Measurements from ENCODE around the gene MLYCD.
"Not testable (repeated sequence)": the region's sequence is repeated elsewhere in the genome, so short reads cannot be mapped to it uniquely, and the experiment has no call there.

Gene MLYCD

DNA sequence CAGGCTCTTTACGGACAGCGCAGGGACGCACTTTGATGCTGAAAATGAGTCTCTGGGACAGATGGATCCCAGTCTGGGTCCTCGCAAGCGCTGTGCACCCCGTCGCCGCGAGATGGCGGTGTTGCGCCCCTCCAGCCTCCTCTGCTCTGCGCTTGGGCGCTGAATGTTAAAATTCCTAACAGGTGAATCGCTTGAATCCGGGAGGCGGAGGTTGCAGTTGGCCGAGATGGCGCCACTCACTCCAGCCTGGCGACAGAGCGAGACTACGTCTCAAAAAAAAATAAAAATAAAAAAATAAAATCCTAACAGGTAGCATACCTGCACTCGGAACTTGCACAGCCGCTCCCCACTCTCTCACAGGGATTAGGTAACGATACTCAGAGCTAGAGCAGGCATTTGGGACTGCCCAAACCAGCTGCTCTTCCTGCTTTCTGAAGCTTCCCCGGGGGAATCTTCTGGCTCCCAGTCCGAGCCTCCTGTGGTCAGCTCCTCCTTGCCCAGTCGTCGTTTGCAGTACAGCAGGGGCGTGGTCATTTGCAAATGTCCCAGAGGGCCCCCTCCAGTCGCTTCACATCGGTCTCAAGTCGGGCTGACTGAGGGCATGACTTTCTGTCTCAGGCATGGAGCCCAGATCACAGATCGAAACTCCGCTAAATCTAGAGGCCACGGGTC, 27.9 kb downstream of the MLYCD start:
- DNase-seq, result no peak

- DNase-seq, result no peak
These were observed 29.6 kb downstream of the MLYCD start for GRCh38 chr16:83928341-83929055.

DNA sequence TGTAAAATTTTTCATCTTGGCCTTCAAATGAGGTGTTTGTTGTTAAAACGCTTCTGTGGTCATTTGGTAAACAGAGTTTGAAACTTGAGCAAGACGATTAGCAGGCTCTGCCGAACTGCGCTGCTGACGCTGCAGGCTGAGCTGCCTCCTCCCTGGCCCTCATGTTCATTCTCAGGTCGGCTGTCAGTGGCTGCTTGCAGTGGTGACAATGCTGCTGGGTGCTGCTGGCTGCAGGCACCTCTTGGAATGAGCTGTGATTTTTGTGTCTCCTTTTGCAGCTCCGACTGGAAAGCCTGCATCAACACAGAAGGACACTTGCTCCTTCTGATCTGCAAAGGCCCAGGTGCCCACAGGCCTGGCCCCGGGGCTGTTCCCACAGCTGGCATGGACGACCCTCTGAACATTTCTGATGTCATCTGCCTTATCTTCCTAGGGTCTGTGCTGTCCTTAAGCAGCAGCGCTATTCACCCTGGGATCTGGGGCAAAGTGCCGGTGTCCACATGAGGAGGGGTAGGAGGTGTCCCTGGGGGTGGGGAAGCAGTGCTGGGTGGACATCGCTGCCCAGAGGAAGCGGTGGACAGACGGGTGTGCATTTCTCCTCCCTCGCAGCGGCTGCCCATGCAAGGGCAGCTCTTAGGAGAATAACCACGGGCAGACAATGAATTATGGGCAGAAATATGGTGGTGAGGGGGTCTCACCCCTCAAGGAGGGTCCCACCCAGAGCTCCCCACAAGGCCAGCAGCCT, 31.1 kb downstream of the MLYCD start:
- no peak for DNase-seq

GRCh38 chr16:83930730-83931500, 32.0 kb downstream of the MLYCD start:
- DNase-seq, result no peak

- no peak for DNase-seq
These were observed 32.6 kb downstream of the MLYCD start for GRCh38 chr16:83931556-83931955.

DNA sequence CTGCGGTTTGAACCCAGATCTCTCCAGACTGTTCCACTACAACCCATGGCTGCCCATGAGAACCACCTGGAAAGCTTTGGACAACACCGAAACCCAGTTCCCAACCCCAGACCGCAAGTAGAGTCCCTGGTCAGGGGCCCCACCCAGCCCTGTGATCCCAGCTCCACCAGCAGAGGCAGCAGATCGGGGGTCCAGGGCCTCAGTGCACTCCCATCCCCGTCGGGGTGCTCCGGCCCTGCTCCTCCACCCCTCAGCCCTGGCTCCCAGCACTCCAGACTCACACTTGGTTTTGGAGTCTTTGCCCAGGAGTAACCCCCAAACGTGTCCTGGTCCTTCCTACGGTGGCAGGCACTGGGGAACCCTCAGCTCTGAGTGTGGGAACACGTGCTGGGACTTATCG, 33.4 kb downstream of the MLYCD start:
- no peak for DNase-seq

DNA sequence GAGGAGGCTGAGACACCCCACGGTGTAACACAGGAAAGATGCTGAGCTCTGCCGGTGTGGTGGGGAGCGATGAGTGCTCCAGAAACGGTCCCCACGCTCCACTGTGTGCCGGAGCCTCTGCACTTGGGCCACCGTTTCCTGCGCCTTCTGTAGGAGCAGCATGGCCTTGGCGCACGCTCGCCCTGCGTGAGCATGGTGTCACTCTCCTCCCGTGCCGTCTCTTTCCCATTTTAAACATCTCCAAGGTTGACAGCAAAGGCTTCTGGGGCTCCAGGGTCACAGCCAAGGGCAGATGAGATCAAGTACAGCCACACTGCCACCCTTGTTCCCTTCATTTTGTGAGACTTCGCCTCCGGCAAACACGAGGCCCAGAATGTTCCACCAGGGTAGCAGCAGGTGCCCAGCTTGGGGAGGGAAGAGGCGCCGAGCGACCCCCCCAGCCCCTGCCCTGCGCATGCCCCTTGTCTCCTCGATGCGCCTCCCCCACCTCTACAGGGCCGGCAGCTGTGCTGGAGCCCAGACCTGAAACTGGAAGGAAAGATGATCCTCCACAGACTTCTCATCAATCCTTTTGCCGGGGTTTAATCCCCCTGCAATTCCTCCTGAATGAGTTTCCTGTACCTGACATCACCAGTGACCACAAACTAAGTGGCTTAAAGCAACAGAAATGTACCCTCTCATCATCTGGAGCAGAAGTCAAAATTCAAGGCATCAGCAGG, 34.2 kb downstream of the MLYCD start:
- no peak for DNase-seq

DNA sequence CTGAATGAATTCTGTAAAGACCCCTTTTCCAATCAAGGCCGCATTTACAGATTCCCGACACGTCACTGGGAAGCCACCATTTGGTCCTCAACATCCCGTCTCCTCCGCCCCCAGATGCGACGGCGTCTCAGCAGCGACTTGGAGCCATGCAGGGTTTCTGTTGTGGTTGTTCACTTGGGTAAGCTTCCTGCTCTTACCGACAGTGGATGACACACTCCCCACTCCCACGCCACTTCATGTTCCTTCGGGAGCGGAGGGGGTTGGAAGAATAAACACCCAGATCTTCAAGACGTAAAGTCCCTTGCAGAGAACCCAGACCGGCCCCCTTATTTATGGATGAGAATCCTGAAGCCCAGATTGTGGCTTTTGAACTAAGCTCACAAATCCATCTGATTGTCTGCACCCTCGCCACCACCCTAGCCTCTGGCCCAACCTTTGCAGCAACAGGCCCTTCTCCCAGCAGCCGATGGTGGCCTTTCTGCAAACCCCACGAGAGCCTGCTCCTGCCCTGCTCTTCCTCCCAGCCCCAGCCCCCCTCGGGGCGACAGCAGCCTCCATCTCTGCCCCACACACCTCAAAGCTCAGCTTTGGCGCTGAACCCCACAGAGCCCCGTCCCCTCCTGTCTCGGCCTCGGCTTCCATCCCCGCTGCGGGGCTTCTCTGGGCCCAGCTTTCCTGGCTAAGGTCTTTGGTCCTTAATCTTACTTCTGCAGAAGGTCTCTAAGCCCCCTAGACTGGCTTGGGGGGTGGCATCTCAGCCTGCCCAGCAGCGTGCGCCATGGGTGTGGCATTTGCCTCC, 35.2 kb downstream of the MLYCD start:
- no peak for DNase-seq

DNA sequence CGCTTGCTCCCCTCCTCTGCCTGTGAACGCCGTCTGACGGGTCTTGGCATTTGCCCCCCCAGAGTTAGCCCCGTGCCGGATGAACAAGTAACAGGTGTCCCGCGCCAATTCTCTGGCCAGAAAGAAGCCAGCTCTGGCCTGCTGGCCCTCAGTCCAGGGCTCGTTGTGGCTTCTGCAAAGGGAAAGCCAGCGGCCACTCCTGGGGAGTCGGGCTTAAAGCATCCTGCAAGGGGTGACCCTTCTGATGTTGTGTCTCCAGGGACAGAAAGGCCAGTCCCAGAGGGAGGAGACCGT, 35.7 kb downstream of the MLYCD start:
- no peak for DNase-seq

DNA sequence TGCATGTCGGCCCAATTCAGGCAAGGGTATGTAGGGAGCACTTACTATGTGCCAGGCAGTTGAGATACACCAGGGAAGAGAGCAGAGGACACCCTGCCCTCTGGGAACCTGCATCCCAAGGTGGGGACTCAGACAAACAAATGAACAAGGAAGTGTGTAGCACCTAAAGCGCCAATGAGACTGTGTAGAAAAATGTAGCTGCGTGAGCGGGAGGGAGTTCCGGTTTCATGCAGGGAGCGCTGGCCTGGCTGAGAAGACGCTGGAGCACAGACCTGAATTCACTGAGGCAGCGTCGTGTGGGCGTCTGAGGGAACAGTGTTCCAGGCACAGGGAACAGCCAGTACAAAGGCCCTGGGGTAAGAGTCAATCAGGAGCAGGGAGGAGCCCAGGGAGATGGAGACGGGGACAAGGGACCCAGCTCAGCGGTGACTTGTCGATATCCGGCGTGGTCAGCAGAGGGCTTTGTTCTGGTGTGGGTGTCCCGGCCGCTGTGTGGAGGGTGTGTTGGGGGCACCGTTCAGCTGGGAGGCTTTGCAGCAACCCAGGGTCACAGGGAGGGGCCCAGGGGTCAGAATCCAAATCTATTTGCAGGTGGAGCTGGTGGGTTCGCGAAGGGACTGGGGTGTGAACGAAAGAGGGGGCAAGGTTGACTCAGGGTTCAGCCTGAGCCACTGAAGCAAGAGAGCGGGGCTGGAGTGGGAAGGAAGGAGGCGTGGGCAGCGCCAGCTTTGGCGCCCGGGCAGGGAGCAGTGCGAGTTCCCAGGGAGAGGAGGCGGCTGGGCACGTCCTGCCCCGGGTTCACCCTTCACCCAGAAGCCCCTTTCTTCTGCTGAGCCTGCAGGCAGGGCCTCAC, 36.3 kb downstream of the MLYCD start:
- no peak for DNase-seq

- DNase-seq, result no peak
These were observed 36.9 kb downstream of the MLYCD start for GRCh38 chr16:83935858-83936255.

GRCh38 chr16:83936581-83937165, 37.8 kb downstream of the MLYCD start:
- DNase-seq, result no peak

DNA sequence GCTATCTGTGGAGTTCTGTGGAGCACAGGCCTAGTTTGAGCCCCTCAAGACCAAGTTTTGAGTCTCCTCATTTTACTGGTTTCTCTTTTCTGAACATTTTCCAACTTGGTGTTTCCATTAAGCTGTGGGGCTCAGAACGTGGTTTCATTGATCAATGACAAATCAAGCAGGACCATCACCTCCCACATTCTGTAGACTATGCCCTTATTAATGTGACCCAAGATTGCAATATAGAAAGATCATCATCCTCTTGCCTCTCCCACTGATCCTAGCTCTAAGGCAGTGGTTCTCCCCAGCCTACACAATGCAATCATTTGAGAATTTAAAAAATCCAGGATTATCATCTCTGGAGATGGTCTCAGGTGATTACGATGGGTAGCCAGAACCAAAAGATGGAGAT, 38.4 kb downstream of the MLYCD start:
- no peak for DNase-seq

DNA sequence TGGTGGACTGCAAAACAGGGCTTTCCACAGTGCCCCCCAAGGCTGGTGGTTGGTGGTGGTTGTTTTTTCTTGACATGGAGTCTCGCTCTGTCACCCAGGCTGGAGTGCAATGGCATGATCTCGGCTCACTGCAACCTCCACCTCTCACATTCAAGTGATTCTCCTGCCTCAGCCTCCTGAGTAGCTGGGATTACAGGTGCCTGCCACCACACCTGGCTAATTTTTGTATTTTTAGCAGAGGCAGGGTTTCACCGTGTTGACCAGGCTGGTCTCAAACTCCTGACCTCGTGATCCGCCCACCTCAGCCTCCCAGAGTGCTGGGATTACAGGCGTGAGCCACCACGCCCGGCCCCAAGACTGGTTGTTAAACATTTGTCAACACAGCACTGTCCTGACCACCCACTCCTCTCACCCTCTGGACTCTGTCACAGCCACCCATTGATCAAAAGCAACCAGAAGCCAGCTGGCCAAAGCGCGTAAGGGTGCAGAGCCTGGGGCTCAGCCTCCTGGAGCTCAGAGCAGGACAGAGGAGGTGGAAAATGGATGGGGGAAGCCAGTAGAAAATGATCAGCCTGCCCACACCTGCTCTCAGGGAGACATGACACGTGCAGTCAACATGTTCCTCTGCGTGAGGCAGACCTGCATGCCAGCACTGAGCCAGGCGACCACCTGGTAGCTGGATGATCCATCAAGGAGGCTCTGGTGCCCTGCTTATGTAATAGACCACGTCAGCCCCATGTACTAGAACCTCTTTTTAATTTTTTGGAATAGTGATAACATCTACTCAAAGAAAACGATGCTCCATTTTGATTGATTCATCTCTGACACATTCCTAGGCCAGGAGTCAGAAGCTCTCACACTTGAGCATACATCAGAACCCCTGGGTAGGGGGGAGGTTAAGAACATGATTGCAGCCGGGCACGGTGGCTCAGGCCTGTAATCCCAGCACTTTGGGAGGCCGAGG, 39.3 kb downstream of the MLYCD start:
- no peak for DNase-seq

DNA sequence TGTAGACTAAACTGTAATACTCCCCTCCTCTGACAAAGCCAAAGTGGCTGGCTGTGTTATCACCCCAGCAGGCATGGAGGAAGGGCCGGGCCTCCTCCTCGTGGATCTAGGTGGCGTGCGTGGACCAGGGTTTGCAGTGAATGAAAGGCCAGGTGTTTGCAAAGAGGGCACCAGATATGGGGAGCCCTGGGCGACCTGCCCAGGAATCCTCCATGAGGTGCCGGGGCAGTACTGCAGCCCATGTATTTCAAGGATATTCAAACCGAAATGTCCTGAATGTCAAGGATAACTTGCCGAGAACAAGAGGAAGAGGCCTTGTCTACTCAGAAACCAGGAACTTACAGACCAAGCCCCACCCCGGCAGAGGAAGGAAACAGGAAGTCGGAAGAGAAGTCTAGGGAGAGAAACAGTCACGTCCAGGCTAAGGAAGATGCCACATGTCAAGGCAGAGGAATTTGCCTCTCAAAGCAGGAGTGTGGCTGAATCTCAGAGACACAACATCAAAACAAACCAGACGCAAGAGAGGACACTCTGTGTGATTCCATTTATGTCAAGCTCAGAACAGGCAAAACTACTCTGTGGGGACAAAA, 40.4 kb downstream of the MLYCD start:
- no peak for DNase-seq

- no peak for DNase-seq
These were observed 41.2 kb downstream of the MLYCD start for GRCh38 chr16:83940119-83940518.

GRCh38 chr16:83940630-83941378, 41.9 kb downstream of the MLYCD start:
- no peak for DNase-seq

DNA sequence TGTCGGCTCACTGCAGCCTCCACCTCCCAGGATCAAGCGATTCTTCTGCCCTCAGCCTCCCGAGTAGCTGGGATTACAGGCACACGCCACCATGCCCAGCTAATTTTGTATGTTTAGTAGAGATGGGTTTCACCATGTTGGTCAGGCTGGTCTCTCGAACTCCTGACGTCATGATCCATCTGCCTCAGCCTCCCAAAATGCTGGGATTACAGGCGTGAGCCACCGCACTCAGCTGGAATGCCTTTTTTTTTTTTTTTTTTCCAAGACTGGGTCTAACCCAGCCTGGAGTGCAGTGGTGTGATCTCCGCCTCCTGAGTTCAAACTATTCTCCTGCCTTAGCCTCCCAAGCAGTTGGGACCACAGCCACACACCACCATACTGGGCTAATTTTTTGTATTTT, 42.6 kb downstream of the MLYCD start:
- not testable (repeated sequence) for DNase-seq
